Thyroid gland (tissue), 4 donors: ENCODE data around the gene LEMD1. TPM values are rescaled to one million over a fixed set of nuclear protein-coding genes. Genes with fewer than 3 reads are reported as not detected.
"Not testable (repeated sequence)": the region's sequence is repeated elsewhere in the genome, so short reads cannot be mapped to it uniquely, and the experiment has no call there.

Experiments used
- DNase-seq, 2 donors: peaks; one replicate each; pipeline ENCODE4 v3.0.0-alpha.2; 2019
- H3K27ac ChIP-seq, 3 donors: fragments of 200-600 bp; sonication (generic); 1 replicate in 2 of 3; 2 replicates in 1 of 3; pipeline ENCODE4 v1.5.1; 2016 to 2019; ENCODE audit warnings: mild to moderate bottlenecking in 1 of 3, moderate library complexity in 1 of 3
- H3K27me3 ChIP-seq: fragments of 200-600 bp; sonication (generic); one replicate; pipeline ENCODE4 v1.5.1; 2019
- H3K36me3 ChIP-seq, 2 donors: fragments of 200-600 bp; sonication (generic); one replicate each; pipeline ENCODE4 v1.5.1; 2016 to 2019
- H3K4me1 ChIP-seq, 2 donors: fragments of 200-600 bp; sonication (generic); one replicate each; pipeline ENCODE4 v1.5.1; 2017 to 2019
- H3K4me3 ChIP-seq, 3 donors: fragments of 200-600 bp; sonication (generic); replicated peaks in 1 of 3; 1 replicate in 2 of 3; 2 replicates in 1 of 3; pipeline ENCODE4 v1.5.1; 2016; ENCODE audit warnings: mild to moderate bottlenecking in 1 of 3
- H3K9me3 ChIP-seq: fragments of 200-600 bp; sonication (generic); one replicate; pipeline ENCODE4 v1.5.1; 2017
- POLR2A ChIP-seq, 2 donors: fragments of 450-650 bp; IDR thresholded peaks; one replicate each; pipeline ENCODE4 v1.6.1; 2017; ENCODE audit warnings: antibody characterized with exemption in 2 of 2, mild to moderate bottlenecking in 2 of 2, moderate library complexity in 1 of 2
- WGBS, 2 donors: methylation state at CpG; one replicate each; pipeline ENCODE4 v1.1.5; 2017; 5-methylcytosine and 5-hydroxymethylcytosine counted together
- intact Hi-C: fragments of 100-400 bp; cut with DNase I; formaldehyde crosslinking; loops from one replicate; pipeline ENCODE4 v1.15.1; 2023
- total RNA-seq, 4 donors: library from RNA; depleted of rRNA; stranded (reverse); fragments of >200 nt; gene quantifications; one replicate each; pipeline ENCODE4 v1.2.3, GENCODE V29; 2016
- TF ChIP-seq, protein P1 (sequence below), 6 experiments: fragments of 200-600 bp in 3 of 6; fragments of 450-650 bp in 3 of 6; sonication (generic) in 3 of 6; IDR thresholded peaks; one replicate each; pipeline ENCODE4 v1.5.1; 2016 to 2019; ENCODE audit warnings: antibody characterized with exemption in 6 of 6, mild to moderate bottlenecking in 2 of 6, inconsistent platforms in 1 of 6, moderate library complexity in 1 of 6

The LEMD1 gene
- total RNA-seq, 4 donors from 2014 or later: 0.67 to 7.3 (median 6.0) TPM

DNA sequence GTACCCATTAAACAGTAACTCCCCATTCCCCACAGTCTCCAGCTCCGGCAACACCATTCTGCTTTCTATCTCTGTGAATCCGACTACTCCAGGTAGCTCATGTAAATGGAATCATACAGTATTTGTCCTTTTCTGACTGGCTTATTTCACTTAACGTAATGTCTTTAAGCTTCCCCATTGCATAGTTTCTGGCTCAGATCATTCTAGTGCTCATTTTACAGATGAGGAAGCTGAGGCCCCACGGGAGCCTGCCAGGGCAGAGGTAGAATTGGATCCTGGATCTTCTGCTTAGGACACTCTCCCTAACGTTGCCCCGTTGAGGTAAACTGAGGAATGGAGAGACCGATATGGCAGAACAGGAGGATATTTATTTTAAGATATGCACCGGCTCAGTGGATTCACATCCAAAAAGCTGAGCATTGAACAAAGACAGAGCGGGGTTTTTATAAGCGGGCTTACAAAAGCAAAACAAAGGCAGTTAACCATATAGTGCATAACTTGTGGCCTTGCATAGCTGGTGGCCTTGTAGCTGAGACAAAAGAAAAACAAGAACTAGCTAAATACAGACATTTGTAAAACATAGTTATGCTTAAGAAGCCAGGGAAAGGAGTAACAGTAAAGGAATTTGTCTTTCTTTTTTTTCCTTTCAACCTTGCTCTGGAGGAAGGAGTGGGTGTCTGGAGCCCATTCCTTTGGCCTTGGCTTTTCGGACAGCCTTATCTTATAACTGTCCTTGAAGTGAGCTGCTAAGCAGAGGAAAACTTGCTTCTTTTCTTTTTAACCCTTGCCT lies 49.8 kb downstream of the LEMD1 start:
- Histone ChIP-seq H3K4me3 (no peak overlapping the region), H3K27me3 (no peaks in the 10 kb centered on the region), H3K27ac (peak overlapping the region in 2 of 3 donors; percentile 49 to 86), H3K4me1 (peaks cover 44 to 71% of the 10 kb centered on the region in 2 donors), H3K36me3 (no peaks in the 10 kb centered on the region), H3K9me3 (no peaks in the 10 kb centered on the region)
- intact Hi-C loops: no loop called here
- 38 to 40% methylated on average over 11 of the region's 11 CpGs for WGBS, 2 donors
- DNase-seq: no peak
- no peak for TF ChIP-seq POLR2A (IDR thresholded peaks at IDR 0.05)
- TF ChIP-seq, protein P1, sequence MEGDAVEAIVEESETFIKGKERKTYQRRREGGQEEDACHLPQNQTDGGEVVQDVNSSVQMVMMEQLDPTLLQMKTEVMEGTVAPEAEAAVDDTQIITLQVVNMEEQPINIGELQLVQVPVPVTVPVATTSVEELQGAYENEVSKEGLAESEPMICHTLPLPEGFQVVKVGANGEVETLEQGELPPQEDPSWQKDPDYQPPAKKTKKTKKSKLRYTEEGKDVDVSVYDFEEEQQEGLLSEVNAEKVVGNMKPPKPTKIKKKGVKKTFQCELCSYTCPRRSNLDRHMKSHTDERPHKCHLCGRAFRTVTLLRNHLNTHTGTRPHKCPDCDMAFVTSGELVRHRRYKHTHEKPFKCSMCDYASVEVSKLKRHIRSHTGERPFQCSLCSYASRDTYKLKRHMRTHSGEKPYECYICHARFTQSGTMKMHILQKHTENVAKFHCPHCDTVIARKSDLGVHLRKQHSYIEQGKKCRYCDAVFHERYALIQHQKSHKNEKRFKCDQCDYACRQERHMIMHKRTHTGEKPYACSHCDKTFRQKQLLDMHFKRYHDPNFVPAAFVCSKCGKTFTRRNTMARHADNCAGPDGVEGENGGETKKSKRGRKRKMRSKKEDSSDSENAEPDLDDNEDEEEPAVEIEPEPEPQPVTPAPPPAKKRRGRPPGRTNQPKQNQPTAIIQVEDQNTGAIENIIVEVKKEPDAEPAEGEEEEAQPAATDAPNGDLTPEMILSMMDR (IDR thresholded peaks at IDR 0.05): no peak

DNA sequence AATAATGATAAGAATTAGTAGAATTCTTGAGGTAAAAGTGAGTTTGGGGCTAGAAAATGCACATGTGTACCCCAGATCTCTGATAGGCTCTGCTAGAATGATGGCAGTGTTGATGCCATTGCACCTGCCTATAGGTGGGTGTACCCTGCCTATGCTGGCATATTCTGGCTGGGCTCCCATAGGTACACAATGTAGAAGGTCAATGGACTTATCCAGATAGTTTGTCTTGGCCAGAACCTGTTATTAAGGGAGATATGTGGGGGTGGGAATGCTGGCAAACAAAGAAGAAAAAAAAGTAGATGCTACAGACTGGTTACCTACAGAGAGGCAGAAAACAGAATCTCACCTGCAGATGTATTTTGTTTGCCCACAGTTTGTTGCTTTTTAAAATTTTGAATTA lies 51.1 kb downstream of the LEMD1 start:
- H3K4me3 ChIP-seq: no peak overlapping the region
- peaks cover 41 to 71% of the 10 kb centered on the region in 2 donors for H3K4me1 ChIP-seq
- H3K27me3 ChIP-seq: no peaks in the 10 kb centered on the region
- DNase-seq: no peak
- peak overlapping the region in 2 of 3 donors; percentile 46 to 71 for H3K27ac ChIP-seq
- H3K36me3 ChIP-seq: no peaks in the 10 kb centered on the region
- intact Hi-C loops: no loop called here
- H3K9me3 ChIP-seq: no peaks in the 10 kb centered on the region
- TF ChIP-seq, protein P1 (IDR thresholded peaks at IDR 0.05): no peak
- TF ChIP-seq POLR2A (IDR thresholded peaks at IDR 0.05): no peak

DNA sequence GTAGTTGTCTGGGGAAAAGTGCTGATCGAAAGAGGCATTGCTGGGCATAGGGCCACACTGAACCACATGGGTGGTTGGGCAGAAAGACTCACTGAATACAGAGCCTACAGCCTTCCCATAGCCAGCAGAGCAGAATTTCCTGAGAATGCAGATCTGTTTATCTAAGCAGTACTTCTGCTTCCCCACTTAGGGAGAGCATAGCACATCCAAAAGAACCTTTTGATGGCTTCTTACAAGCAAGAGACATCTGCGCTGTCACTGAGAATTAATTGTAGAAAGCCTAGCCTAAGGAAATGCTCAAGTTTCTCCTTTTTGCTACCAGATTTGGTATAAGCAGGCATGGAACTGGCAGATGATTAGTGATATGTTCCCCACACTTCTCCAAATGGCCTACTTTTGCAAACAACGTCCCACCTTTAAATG lies 52.1 kb downstream of the LEMD1 start:
- WGBS, 2 donors: 26 to 32% methylated on average over 3 of the region's 3 CpGs
- Histone ChIP-seq H3K27ac (peak overlapping the region; percentile 46 to 71 (median 64)), H3K36me3 (no peaks in the 10 kb centered on the region), H3K4me1 (peaks cover 33 to 62% of the 10 kb centered on the region in 2 donors), H3K27me3 (no peaks in the 10 kb centered on the region), H3K9me3 (no peaks in the 10 kb centered on the region), H3K4me3 (no peak overlapping the region)
- peak; percentile 70 to 80 for DNase-seq
- intact Hi-C loops: no loop called here
- no peak for TF ChIP-seq POLR2A (IDR thresholded peaks at IDR 0.05)
- TF ChIP-seq, protein P1 (IDR thresholded peaks at IDR 0.05): no peak

DNA sequence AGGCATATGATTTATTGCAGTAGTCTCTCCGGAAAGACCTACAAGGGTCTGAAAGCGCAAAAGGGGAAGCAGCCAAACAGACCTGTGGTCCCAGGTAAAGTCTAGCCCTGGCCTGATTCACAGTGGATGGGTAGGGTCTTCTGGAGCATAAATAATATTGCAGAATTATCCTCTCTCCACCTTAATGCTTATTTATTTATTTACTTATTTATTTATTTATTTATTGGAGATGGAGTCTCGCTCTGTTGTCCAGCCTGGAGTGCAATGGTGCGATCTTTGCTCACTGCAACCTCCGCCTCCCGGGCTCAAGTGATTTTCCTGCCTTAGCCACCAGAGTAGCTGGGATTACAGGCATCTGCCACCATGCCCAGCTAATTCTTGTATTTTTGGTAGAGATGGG lies 53.4 kb downstream of the LEMD1 start:
- intact Hi-C loops: no loop called here
- TF ChIP-seq, protein P1 (IDR thresholded peaks at IDR 0.05): no peak
- TF ChIP-seq POLR2A (IDR thresholded peaks at IDR 0.05): no peak
- Histone ChIP-seq H3K27ac (peak overlapping the region in 1 of 3 donors; percentile 46), H3K27me3 (no peaks in the 10 kb centered on the region), H3K4me1 (peaks cover 21 to 50% of the 10 kb centered on the region in 2 donors), H3K9me3 (no peaks in the 10 kb centered on the region), H3K36me3 (no peaks in the 10 kb centered on the region), H3K4me3 (no peak overlapping the region)
- DNase-seq: no peak
- WGBS, 2 donors: 97% methylated on average over 6 of the region's 6 CpGs

GRCh38 chr1:205365945-205366463 lies 55.9 kb downstream of the LEMD1 start:
- no peak for TF ChIP-seq POLR2A (IDR thresholded peaks at IDR 0.05)
- TF ChIP-seq, protein P1 (IDR thresholded peaks at IDR 0.05): no peak
- H3K9me3 ChIP-seq: no peaks in the 10 kb centered on the region
- no peak overlapping the region for H3K27ac ChIP-seq
- H3K36me3 ChIP-seq: no peaks in the 10 kb centered on the region
- no peaks in the 10 kb centered on the region for H3K27me3 ChIP-seq
- peaks cover 5 to 30% of the 10 kb centered on the region in 2 donors for H3K4me1 ChIP-seq
- DNase-seq: peak in 1 of 2 donors; percentile 31
- 39 to 41% methylated on average over 7 to 8 of the region's 8 CpGs for WGBS, 2 donors
- no peak overlapping the region for H3K4me3 ChIP-seq
- intact Hi-C loops: no loop called here

DNA sequence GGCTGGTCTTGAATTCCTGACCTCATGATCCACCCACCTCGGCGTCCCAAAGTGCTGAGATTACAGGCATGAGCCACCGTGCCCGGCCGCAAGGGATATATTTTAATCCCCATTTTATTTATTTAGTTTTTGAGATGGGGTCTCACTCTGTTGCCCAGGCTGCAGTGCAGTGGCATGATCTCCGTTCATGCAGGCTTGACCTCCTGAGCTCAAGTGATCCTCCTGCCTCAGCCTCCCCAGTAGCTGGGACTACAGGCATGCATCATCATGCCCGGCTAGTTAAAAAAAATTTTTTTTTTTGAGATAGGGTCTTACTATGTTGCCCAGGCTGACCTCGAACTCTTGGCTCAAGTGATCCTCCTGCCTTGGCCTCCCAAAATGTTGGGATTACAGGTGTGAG lies 56.8 kb downstream of the LEMD1 start:
- intact Hi-C loops, H3K27ac ChIP-seq, DNase-seq, H3K36me3 ChIP-seq, H3K9me3 ChIP-seq, H3K27me3 ChIP-seq, H3K4me3 ChIP-seq: not testable (repeated sequence)
- WGBS, 2 donors: 90 to 92% methylated on average over 8 of the region's 8 CpGs
- peaks cover 5 to 21% of the 10 kb centered on the region in 2 donors for H3K4me1 ChIP-seq
